Naive thymus-derived CD8-positive, alpha-beta T cell (primary cell): ENCODE measurements around the gene PLEKHO2. TPM values are rescaled to one million over a fixed set of nuclear protein-coding genes. Genes with fewer than 3 reads are reported as not detected.
"Not testable (repeated sequence)": the region's sequence is repeated elsewhere in the genome, so short reads cannot be mapped to it uniquely, and the experiment has no call there.

Experiments used
- ATAC-seq, 2 donors: fragments of 150-1000 bp; cut with Tn5 transposase in 1 of 2; sonication (Bioruptor Pico), chemical (Tn5 transposase) in 1 of 2; 1 replicate in 1 of 2; 2 replicates in 1 of 2; pipeline ENCODE4 v1.10.0; 2021; ENCODE audit warnings: mild to moderate bottlenecking in 2 of 2, moderate library complexity in 2 of 2
- POLR2A ChIA-PET: fragments of 350-600 bp; sonication (Branson Sonifier 250); formaldehyde crosslinking; loops from one replicate; lab custom pipeline; 2021; ENCODE audit warnings: antibody characterized with exemption; lab: Charles Lee
- DNase-seq, 10 donors: peaks; one replicate each; pipeline versions ENCODE4 v3.0.0 to v3.0.0-alpha.2; 2020 to 2022
- H3K27ac Mint-ChIP-seq, 10 donors: one replicate each; pipeline ENCODE4 v1.8.0; 2020 to 2022; ENCODE audit warnings: mild to moderate bottlenecking in 10 of 10, mixed read lengths in 10 of 10, moderate library complexity in 4 of 10, inconsistent platforms in 1 of 10
- H3K27me3 Mint-ChIP-seq, 5 donors: one replicate each; pipeline ENCODE4 v1.8.0; 2021 to 2022; ENCODE audit warnings: mixed read lengths in 5 of 5
- H3K36me3 Mint-ChIP-seq, 3 donors: one replicate each; pipeline ENCODE4 v1.8.0; 2020 to 2022; ENCODE audit warnings: mixed read lengths in 3 of 3, mild to moderate bottlenecking in 2 of 3, inconsistent platforms in 1 of 3
- H3K4me1 Mint-ChIP-seq, 4 donors: one replicate each; pipeline ENCODE4 v1.8.0; 2021 to 2022; ENCODE audit warnings: mixed read lengths in 4 of 4
- H3K4me3 Mint-ChIP-seq, 10 donors: one replicate each; pipeline ENCODE4 v1.8.0; 2020 to 2022; ENCODE audit warnings: mild to moderate bottlenecking in 10 of 10, mixed read lengths in 10 of 10, moderate library complexity in 6 of 10, inconsistent platforms in 1 of 10
- H3K9me3 Mint-ChIP-seq, 9 donors: one replicate each; pipeline ENCODE4 v1.8.0; 2020 to 2022; ENCODE audit warnings: mixed read lengths in 9 of 9, mild to moderate bottlenecking in 3 of 9, inconsistent platforms in 1 of 9, moderate library complexity in 1 of 9
- polyA plus RNA-seq, 3 donors: library from polyadenylated mRNA; unstranded; fragments of 300-500 nt; fragmentation: Illumina TruSeq; gene quantifications; one replicate each; pipeline ENCODE4 v1.2.3, GENCODE V29; 2021
- total RNA-seq, 8 experiments: library from RNA in 2 of 8; stranded (reverse) in 2 of 8; gene quantifications; one replicate each; pipeline ENCODE4 v1.2.3 and lab custom pipeline; 2021 to 2026

The PLEKHO2 gene
- total and polyA plus RNA-seq, 5 experiments from 2014 or later: 8.6 to 19.3 (median 8.9) TPM

GRCh38 chr15:64809649-64810496, 31.8 kb upstream of the PLEKHO2 start:
- peak; percentile 72 to 88 for ATAC-seq
- Mint-ChIP-seq H3K36me3 (no peaks in the 10 kb centered on the region), H3K27me3 (peaks cover 0 to 10% (median 2%) of the 10 kb centered on the region in 5 donors), H3K9me3 (no peaks in the 10 kb centered on the region), H3K4me1 (peaks cover 0 to 6% (median 3%) of the 10 kb centered on the region in 4 donors), H3K27ac (peak overlapping the region in 1 of 10 donors; percentile 59), H3K4me3 (no peak overlapping the region)
- POLR2A ChIA-PET: interaction anchor here (0.5 to 0.9 kb wide), 2 partner anchors 20 to 315 kb away, joined by 3 to 7 read pairs; no protein-coding TSS in a partner anchor
- peak; percentile 39 to 82 (median 58) for DNase-seq

GRCh38 chr15:64810497-64811326, 31.0 kb upstream of the PLEKHO2 start:
- POLR2A ChIA-PET: interaction anchor here (0.5 to 1.1 kb wide), 3 partner anchors 21 to 315 kb away, joined by 3 to 7 read pairs (median 3); no protein-coding TSS in a partner anchor
- ATAC-seq (no peak), DNase-seq (no peak)
- Mint-ChIP-seq H3K9me3 (no peaks in the 10 kb centered on the region), H3K27ac (peak overlapping the region in 1 of 10 donors; percentile 59), H3K27me3 (peaks cover 0 to 10% (median 2%) of the 10 kb centered on the region in 5 donors), H3K4me3 (no peak overlapping the region), H3K36me3 (no peaks in the 10 kb centered on the region), H3K4me1 (peaks cover 0 to 6% (median 3%) of the 10 kb centered on the region in 4 donors)

GRCh38 chr15:64813075-64813474, 28.6 kb upstream of the PLEKHO2 start:
- POLR2A ChIA-PET: interaction anchor here (0.5 kb wide), 1 partner anchor 87 kb away, joined by 3 read pairs; no protein-coding TSS in a partner anchor
- H3K4me1 Mint-ChIP-seq: peaks cover 0 to 6% (median 3%) of the 10 kb centered on the region in 4 donors
- DNase-seq: no peak
- peaks cover 0 to 2% (median 0%) of the 10 kb centered on the region in 5 donors for H3K27me3 Mint-ChIP-seq
- no peak overlapping the region for H3K27ac Mint-ChIP-seq
- no peak for ATAC-seq
- no peak overlapping the region for H3K4me3 Mint-ChIP-seq
- no peaks in the 10 kb centered on the region for H3K36me3 Mint-ChIP-seq
- no peaks in the 10 kb centered on the region for H3K9me3 Mint-ChIP-seq

- H3K4me3 Mint-ChIP-seq, H3K9me3 Mint-ChIP-seq, H3K36me3 Mint-ChIP-seq, H3K27me3 Mint-ChIP-seq, H3K4me1 Mint-ChIP-seq, ATAC-seq, DNase-seq, POLR2A ChIA-PET: not testable (repeated sequence)
- H3K27ac Mint-ChIP-seq: peak overlapping the region in 2 of 10 donors; percentile 33 to 71
Measured at GRCh38 chr15:64814283-64814682, 27.4 kb upstream of the PLEKHO2 start.

- H3K9me3 Mint-ChIP-seq, H3K4me1 Mint-ChIP-seq, H3K4me3 Mint-ChIP-seq, H3K27me3 Mint-ChIP-seq, H3K36me3 Mint-ChIP-seq, DNase-seq, ATAC-seq: not testable (repeated sequence)
- H3K27ac Mint-ChIP-seq: peak overlapping the region in 2 of 10 donors; percentile 31 to 71
- POLR2A ChIA-PET: interaction anchor here (0.6 kb wide), 1 partner anchor 144 kb away, joined by 3 read pairs; no protein-coding TSS in a partner anchor
Measured at GRCh38 chr15:64814965-64815364, 26.8 kb upstream of the PLEKHO2 start.

- Mint-ChIP-seq H3K36me3 (no peaks in the 10 kb centered on the region), H3K9me3 (no peaks in the 10 kb centered on the region), H3K4me3 (no peak overlapping the region), H3K27me3 (peaks cover 0 to 6% (median 0%) of the 10 kb centered on the region in 5 donors), H3K4me1 (peaks cover 0 to 3% (median 0%) of the 10 kb centered on the region in 4 donors), H3K27ac (peak overlapping the region in 1 of 10 donors; percentile 77)
- POLR2A ChIA-PET: no interaction called here
- DNase-seq (no peak), ATAC-seq (no peak)
Measured at GRCh38 chr15:64816452-64816851, 25.3 kb upstream of the PLEKHO2 start.

- Mint-ChIP-seq H3K27me3 (peaks cover 3 to 36% (median 13%) of the 10 kb centered on the region in 5 donors), H3K4me3 (peak overlapping the region; percentile 82 to 94 (median 91)), H3K9me3 (no peaks in the 10 kb centered on the region), H3K4me1 (peaks cover 18 to 33% (median 29%) of the 10 kb centered on the region in 4 donors), H3K36me3 (peaks cover 0 to 1% (median 0%) of the 10 kb centered on the region in 3 donors), H3K27ac (no peak overlapping the region)
- POLR2A ChIA-PET: interaction anchor here (1.1 to 1.8 kb wide), 5 partner anchors 10 to 462 kb away, joined by 3 to 19 read pairs (median 6); partner anchors contain the start of gene PARP16
- peak; percentile 24 to 28 for ATAC-seq
- no peak for DNase-seq
Measured at GRCh38 chr15:64824929-64825430, 16.7 kb upstream of the PLEKHO2 start.

- ATAC-seq: peak; percentile 95 to 98
- Mint-ChIP-seq H3K9me3 (no peaks in the 10 kb centered on the region), H3K4me1 (peaks cover 18 to 34% (median 30%) of the 10 kb centered on the region in 4 donors), H3K36me3 (peaks cover 0 to 1% (median 0%) of the 10 kb centered on the region in 3 donors), H3K27ac (peak within 1 kb of the TSS in 9 of 10 donors; percentile 57 to 85 (median 72)), H3K4me3 (peak within 1 kb of the TSS; percentile 82 to 94 (median 91)), H3K27me3 (peaks cover 3 to 32% (median 13%) of the 10 kb centered on the region in 5 donors)
- peak; percentile 57 to 94 (median 86) for DNase-seq
- POLR2A ChIA-PET: interaction anchor here (0.7 to 1.8 kb wide), 6 partner anchors 9 to 461 kb away, joined by 3 to 19 read pairs (median 6); partner anchors contain the start of gene PARP16
Measured at GRCh38 chr15:64825431-64826294, 16.1 kb upstream of the PLEKHO2 start, which contains the start of gene PIF1. TSS of gene PIF1 (minus strand) at chr15:64825647. CDS start at chr15:64824335, 1,312 bp downstream.

- peaks cover 14 to 29% (median 22%) of the 10 kb centered on the region in 4 donors for H3K4me1 Mint-ChIP-seq
- POLR2A ChIA-PET: interaction anchor here (0.6 to 0.7 kb wide), 3 partner anchors 10 to 508 kb away, joined by 3 read pairs; no protein-coding TSS in a partner anchor
- H3K4me3 Mint-ChIP-seq: no peak overlapping the region
- H3K36me3 Mint-ChIP-seq: no peaks in the 10 kb centered on the region
- H3K27ac Mint-ChIP-seq: no peak overlapping the region
- no peaks in the 10 kb centered on the region for H3K9me3 Mint-ChIP-seq
- DNase-seq: no peak
- H3K27me3 Mint-ChIP-seq: peaks cover 2 to 14% (median 3%) of the 10 kb centered on the region in 5 donors
- ATAC-seq: no peak
Measured at GRCh38 chr15:64828985-64829384, 12.7 kb upstream of the PLEKHO2 start.

GRCh38 chr15:64833690-64834089, 8.0 kb upstream of the PLEKHO2 start:
- Mint-ChIP-seq H3K36me3 (no peaks in the 10 kb centered on the region), H3K4me3 (peak overlapping the region in 1 of 10 donors; percentile 26), H3K9me3 (no peaks in the 10 kb centered on the region), H3K27ac (no peak overlapping the region), H3K4me1 (peaks cover 23 to 39% (median 34%) of the 10 kb centered on the region in 4 donors), H3K27me3 (no peaks in the 10 kb centered on the region)
- DNase-seq: no peak
- ATAC-seq: no peak
- POLR2A ChIA-PET: interaction anchor here (2.3 kb wide), 1 partner anchor 8 kb away, joined by 15 read pairs; the partner anchor contains the start of gene PIF1

GRCh38 chr15:64836023-64836536, 5.6 kb upstream of the PLEKHO2 start:
- DNase-seq (no peak), ATAC-seq (no peak)
- no peaks in the 10 kb centered on the region for H3K27me3 Mint-ChIP-seq
- H3K4me1 Mint-ChIP-seq: peaks cover 34 to 55% (median 53%) of the 10 kb centered on the region in 4 donors
- H3K36me3 Mint-ChIP-seq: no peaks in the 10 kb centered on the region
- POLR2A ChIA-PET: interaction anchor here (0.6 to 4.0 kb wide), 9 partner anchors 8 to 119 kb away, joined by 3 to 77 read pairs (median 4); partner anchors contain the start of gene PIF1
- H3K27ac Mint-ChIP-seq: peak overlapping the region; percentile 24 to 90 (median 86)
- peak overlapping the region; percentile 58 to 80 (median 72) for H3K4me3 Mint-ChIP-seq
- H3K9me3 Mint-ChIP-seq: no peaks in the 10 kb centered on the region
